Neural progenitor cell (in vitro differentiated cells): ENCODE measurements around the gene PTPN23. TPM values are rescaled to one million over a fixed set of nuclear protein-coding genes. Genes with fewer than 3 reads are reported as not detected.

Experiments used
- DNase-seq: peaks from one replicate; pipeline ENCODE4 v3.0.0-alpha.2; 2016; ENCODE audit warnings: low spot score
- H2AFZ ChIP-seq: fragments of 200-600 bp; sonication (generic); replicated peaks from 2 replicates; pipeline ENCODE4 v1.6.1; 2016; ENCODE audit warnings: antibody characterized with exemption
- H3F3A ChIP-seq: fragments of 200-600 bp; sonication (generic); 2 replicates; pipeline ENCODE4 v1.6.1; 2016; ENCODE audit warnings: antibody characterized with exemption, low read depth
- H3K27ac ChIP-seq: fragments of 200-600 bp; sonication (generic); 2 replicates; pipeline ENCODE4 v1.5.1; 2016; ENCODE audit warnings: mild to moderate bottlenecking
- H3K27me3 ChIP-seq: fragments of 200-600 bp; sonication (generic); 2 replicates; pipeline ENCODE4 v1.6.1; 2016; ENCODE audit warnings: mild to moderate bottlenecking, moderate library complexity
- H3K36me3 ChIP-seq: fragments of 200-600 bp; sonication (generic); 2 replicates; pipeline ENCODE4 v1.5.1; 2016
- H3K4me1 ChIP-seq: fragments of 200-600 bp; sonication (generic); 2 replicates; pipeline ENCODE4 v1.6.1; 2016; ENCODE audit warnings: mixed run types
- H3K4me2 ChIP-seq: fragments of 200-600 bp; sonication (generic); 2 replicates; pipeline ENCODE4 v1.6.1; 2016
- H3K4me3 ChIP-seq: fragments of 200-600 bp; sonication (generic); 2 replicates; pipeline ENCODE4 v1.5.1; 2016
- H3K79me2 ChIP-seq: fragments of 200-600 bp; sonication (generic); 2 replicates; pipeline ENCODE4 v1.6.1; 2016; ENCODE audit warnings: low read depth
- H3K9ac ChIP-seq: fragments of 200-600 bp; sonication (generic); 2 replicates; pipeline ENCODE4 v1.6.1; 2016
- H3K9me3 ChIP-seq: fragments of 200-600 bp; sonication (generic); 2 replicates; pipeline ENCODE4 v1.5.1; 2016; ENCODE audit warnings: low read depth
- H4K20me1 ChIP-seq: fragments of 200-600 bp; sonication (generic); 2 replicates; pipeline ENCODE4 v1.6.1; 2016; ENCODE audit warnings: low read depth
- H3K27ac Mint-ChIP-seq: 3 replicates; pipeline ENCODE4 v1.8.0; 2021; ENCODE audit warnings: mixed read lengths
- H3K27me3 Mint-ChIP-seq: 2 replicates; pipeline ENCODE4 v1.8.0; 2022; ENCODE audit warnings: low read depth, mild to moderate bottlenecking, inconsistent platforms, moderate library complexity, mixed read lengths; ENCODE audit not compliant: insufficient read depth
- H3K36me3 Mint-ChIP-seq: 3 replicates; pipeline ENCODE4 v1.8.0; 2021; ENCODE audit warnings: mixed read lengths
- H3K4me1 Mint-ChIP-seq: 3 replicates; pipeline ENCODE4 v1.8.0; 2021; ENCODE audit warnings: mixed read lengths
- H3K4me3 Mint-ChIP-seq: 3 replicates; pipeline ENCODE4 v1.8.0; 2021; ENCODE audit warnings: mild to moderate bottlenecking, moderate library complexity, mixed read lengths
- H3K9me3 Mint-ChIP-seq: 3 replicates; pipeline ENCODE4 v1.8.0; 2020; ENCODE audit warnings: mixed read lengths
- CTCF ChIP-seq: fragments of 200-600 bp; sonication (generic); IDR thresholded peaks from 2 replicates; pipeline ENCODE4 v1.5.1; 2017; ENCODE audit warnings: antibody characterized with exemption, mild to moderate bottlenecking
- EZH2 ChIP-seq: fragments of 200-600 bp; sonication (generic); IDR thresholded peaks from 2 replicates; pipeline ENCODE4 v1.6.1; 2017; ENCODE audit warnings: antibody characterized with exemption, mild to moderate bottlenecking, moderate library complexity
- EZH2phosphoT487 ChIP-seq: fragments of 200-600 bp; sonication (generic); IDR thresholded peaks from 2 replicates; pipeline ENCODE4 v1.6.1; 2017; ENCODE audit warnings: antibody characterized with exemption
- total RNA-seq: library from RNA; depleted of rRNA; stranded (reverse); fragments of >200 nt; gene quantifications from 2 replicates; pipeline ENCODE4 v1.2.3, GENCODE V29; 2015; ENCODE audit warnings: low replicate concordance

The PTPN23 gene
- total RNA-seq, result 3.4 and 8.6 TPM in 2 replicates

GRCh38 chr3:47380601-47381316 lies at the start of gene PTPN23:
Gene PTPN23 (plus strand): TSS chr3:47381021. CDS start chr3:47381097, 76 bp downstream.
- H3K79me2 ChIP-seq, result peaks cover 46% of the 10 kb centered on the region
- peaks cover 21% of the 10 kb centered on the region for H3K4me1 Mint-ChIP-seq
- peak within 1 kb of the TSS; percentile 74 for H2AFZ ChIP-seq

GRCh38 chr3:47333907-47334306 lies 46.9 kb upstream of the PTPN23 start:
- Histone ChIP-seq H3K4me2 (no peak overlapping the region), H3K9me3 (no peaks in the 10 kb centered on the region), H3K79me2 (no peaks in the 10 kb centered on the region), H2AFZ (no peak overlapping the region), H4K20me1 (no peaks in the 10 kb centered on the region), H3K27me3 (no peaks in the 10 kb centered on the region), H3K9ac (no peak overlapping the region), H3K27ac (no peak overlapping the region), H3K36me3 (no peaks in the 10 kb centered on the region), H3K4me1 (no peaks in the 10 kb centered on the region), H3F3A (no peaks in the 10 kb centered on the region), H3K4me3 (no peak overlapping the region)
- peaks cover 27% of the 10 kb centered on the region for H3K36me3 Mint-ChIP-seq
- no peak overlapping the region for H3K4me3 Mint-ChIP-seq
- no peaks in the 10 kb centered on the region for H3K27me3 Mint-ChIP-seq
- H3K27ac Mint-ChIP-seq, result no peak overlapping the region
- no peaks in the 10 kb centered on the region for H3K9me3 Mint-ChIP-seq
- no peak for TF ChIP-seq EZH2phosphoT487
- DNase-seq, result no peak
- no peaks in the 10 kb centered on the region for H3K4me1 Mint-ChIP-seq

More at GRCh38 chr3:47380601-47381316, at the start of gene PTPN23:
- H3K4me3 Mint-ChIP-seq, result peak within 1 kb of the TSS; percentile 100
- H3K9me3 ChIP-seq, result no peaks in the 10 kb centered on the region
- peak within 1 kb of the TSS; percentile 100 for H3K27ac Mint-ChIP-seq
- H3K4me3 ChIP-seq, result peak within 1 kb of the TSS; percentile 89
- H4K20me1 ChIP-seq, result peaks cover 28% of the 10 kb centered on the region
- peak within 1 kb of the TSS; percentile 68 for H3K9ac ChIP-seq
- peaks cover 17% of the 10 kb centered on the region for H3F3A ChIP-seq
- peaks cover 2% of the 10 kb centered on the region for H3K36me3 Mint-ChIP-seq
- no peaks in the 10 kb centered on the region for H3K36me3 ChIP-seq
- H3K27ac ChIP-seq, result peak within 1 kb of the TSS; percentile 31
- peaks cover 2% of the 10 kb centered on the region for H3K27me3 Mint-ChIP-seq
- H3K27me3 ChIP-seq, result no peaks in the 10 kb centered on the region
- DNase-seq, result peak; percentile 99
- TF ChIP-seq CTCF, result no peak
- no peak for TF ChIP-seq EZH2
- no peak for TF ChIP-seq EZH2phosphoT487
- peak within 1 kb of the TSS; percentile 87 for H3K4me2 ChIP-seq
- no peaks in the 10 kb centered on the region for H3K9me3 Mint-ChIP-seq
- peaks cover 5% of the 10 kb centered on the region for H3K4me1 ChIP-seq

- Histone ChIP-seq H3K4me3 (no peak overlapping the region), H2AFZ (no peak overlapping the region), H3K79me2 (no peaks in the 10 kb centered on the region), H3K36me3 (no peaks in the 10 kb centered on the region), H3K27ac (no peak overlapping the region), H3K4me1 (no peaks in the 10 kb centered on the region), H3K4me2 (no peak overlapping the region), H3F3A (no peaks in the 10 kb centered on the region), H4K20me1 (no peaks in the 10 kb centered on the region), H3K27me3 (no peaks in the 10 kb centered on the region), H3K9ac (no peak overlapping the region), H3K9me3 (no peaks in the 10 kb centered on the region)
- H3K27ac Mint-ChIP-seq, result no peak overlapping the region
- no peak for DNase-seq
- H3K4me3 Mint-ChIP-seq, result no peak overlapping the region
- H3K36me3 Mint-ChIP-seq, result peaks cover 21% of the 10 kb centered on the region
- H3K4me1 Mint-ChIP-seq, result no peaks in the 10 kb centered on the region
- TF ChIP-seq CTCF, result no peak
- TF ChIP-seq EZH2, result no peak
- no peak for TF ChIP-seq EZH2phosphoT487
- peaks cover 2% of the 10 kb centered on the region for H3K27me3 Mint-ChIP-seq
- H3K9me3 Mint-ChIP-seq, result no peaks in the 10 kb centered on the region
Measured at GRCh38 chr3:47337656-47338055, 43.2 kb upstream of the PTPN23 start.

- H3K27ac ChIP-seq, result no peak overlapping the region
- H3K4me1 ChIP-seq, result no peaks in the 10 kb centered on the region
- Mint-ChIP-seq H3K4me1 (no peaks in the 10 kb centered on the region), H3K27me3 (peaks cover 2% of the 10 kb centered on the region), H3K27ac (no peak overlapping the region), H3K36me3 (peaks cover 21% of the 10 kb centered on the region), H3K4me3 (peak overlapping the region; percentile 4), H3K9me3 (no peaks in the 10 kb centered on the region)
- TF ChIP-seq EZH2phosphoT487 (no peak), EZH2 (no peak), CTCF (no peak)
- H4K20me1 ChIP-seq, result no peaks in the 10 kb centered on the region
- H3K4me3 ChIP-seq, result no peak overlapping the region
- H3F3A ChIP-seq, result no peaks in the 10 kb centered on the region
- no peak overlapping the region for H2AFZ ChIP-seq
- H3K36me3 ChIP-seq, result no peaks in the 10 kb centered on the region
- no peak overlapping the region for H3K9ac ChIP-seq
- H3K27me3 ChIP-seq, result no peaks in the 10 kb centered on the region
- no peak for DNase-seq
- H3K79me2 ChIP-seq, result no peaks in the 10 kb centered on the region
- H3K4me2 ChIP-seq, result no peak overlapping the region
- no peaks in the 10 kb centered on the region for H3K9me3 ChIP-seq
Measured at GRCh38 chr3:47339951-47340350, 40.9 kb upstream of the PTPN23 start.
